Measurements from ENCODE around the gene AMOTL1.

The AMOTL1 gene

DNA sequence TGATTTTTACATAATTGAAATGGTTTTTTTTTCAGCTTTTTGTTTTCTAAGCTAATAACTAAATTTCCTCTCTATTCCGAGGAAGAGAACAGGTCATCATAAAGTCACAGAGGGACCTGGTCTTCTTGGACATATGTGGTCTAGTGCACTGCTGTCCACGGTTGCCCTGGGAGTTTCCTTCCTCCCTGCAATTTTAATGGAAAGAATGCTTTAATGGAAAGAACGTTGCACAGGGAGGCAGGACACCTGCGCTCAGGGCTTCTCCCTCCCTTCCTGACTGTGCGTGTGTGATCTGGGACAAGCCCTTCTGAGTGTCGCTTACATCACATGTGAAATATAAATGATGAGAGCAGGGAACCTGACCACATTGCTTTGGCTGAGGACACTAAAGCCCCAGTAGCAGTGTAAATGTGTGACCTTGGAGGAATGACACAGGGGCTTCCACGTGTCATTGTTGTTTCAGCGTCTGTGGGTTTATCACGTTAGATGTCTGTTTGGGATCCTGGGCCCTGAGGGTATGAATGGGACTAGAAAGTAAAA is 93.2 kb downstream of the AMOTL1 start:
- DNase-seq = no peak

DNA sequence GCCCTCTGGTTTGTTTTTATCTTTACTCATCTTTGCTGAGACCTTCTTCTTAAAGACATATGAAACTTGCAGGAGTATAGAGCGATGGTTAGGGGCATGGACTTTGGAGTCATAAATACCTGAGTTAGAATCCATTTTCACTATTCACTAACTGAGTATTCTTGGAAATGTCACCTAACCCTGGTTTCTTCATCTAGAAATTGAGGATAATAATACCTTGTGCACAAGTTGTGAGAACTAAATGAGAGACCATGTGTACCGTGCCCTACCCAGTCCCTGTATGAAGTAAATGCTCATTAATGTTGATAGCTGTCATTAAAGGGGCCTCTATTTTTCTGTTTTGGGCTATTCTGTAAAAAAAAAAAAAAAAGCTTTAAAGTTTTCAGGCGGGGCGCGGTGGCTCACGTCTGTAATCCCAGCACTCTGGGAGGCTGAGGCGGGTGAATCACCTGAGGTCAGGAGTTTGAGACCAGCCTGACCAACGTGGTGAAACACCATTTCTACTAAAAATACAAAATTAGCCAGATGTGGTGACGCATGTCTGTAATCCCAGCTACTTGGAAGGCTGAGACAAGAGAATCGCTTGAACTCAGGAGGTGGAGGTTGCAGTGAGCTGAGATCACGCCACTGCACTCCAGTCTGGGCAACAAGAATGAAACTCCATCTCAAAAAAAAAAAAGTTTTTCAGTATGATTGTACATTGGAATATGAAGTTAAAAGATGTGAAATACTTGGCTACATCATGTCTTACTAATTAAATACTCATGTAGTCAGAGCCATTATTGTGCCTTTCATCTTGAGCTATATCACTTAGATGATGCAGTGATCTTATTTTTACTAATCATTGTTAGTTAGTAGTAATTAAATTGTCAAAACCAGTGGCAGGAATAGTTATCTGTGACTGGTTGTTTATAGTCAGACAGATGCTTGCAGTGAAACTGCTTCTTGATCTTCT is 95.0 kb downstream of the AMOTL1 start:
- DNase-seq = no peak

DNA sequence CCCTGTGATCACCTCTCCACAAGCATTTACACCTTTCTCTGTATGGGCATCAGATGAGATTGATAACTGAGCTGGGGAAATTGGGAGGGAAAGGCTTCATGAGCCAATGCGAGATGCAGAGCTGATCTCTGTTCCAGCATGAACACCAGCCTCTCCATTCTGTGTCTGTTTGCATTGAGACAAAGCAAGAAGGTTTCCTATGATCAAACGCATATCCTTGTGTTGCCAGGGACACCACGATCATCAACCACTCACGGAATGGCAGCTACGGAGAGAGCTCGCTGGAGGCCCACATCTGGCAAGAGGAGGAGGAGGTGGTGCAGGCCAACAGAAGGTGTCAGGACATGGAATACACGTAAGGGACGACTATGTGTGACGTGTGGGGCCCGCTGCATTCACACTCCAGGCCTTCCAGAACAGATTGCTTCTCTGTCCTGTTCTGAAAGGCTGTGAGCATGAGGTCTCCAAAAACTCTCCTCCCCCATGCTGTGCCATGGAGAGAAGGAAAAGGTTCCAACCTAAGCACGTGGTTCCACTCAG is 96.4 kb downstream of the AMOTL1 start:
- no peak for DNase-seq

DNA sequence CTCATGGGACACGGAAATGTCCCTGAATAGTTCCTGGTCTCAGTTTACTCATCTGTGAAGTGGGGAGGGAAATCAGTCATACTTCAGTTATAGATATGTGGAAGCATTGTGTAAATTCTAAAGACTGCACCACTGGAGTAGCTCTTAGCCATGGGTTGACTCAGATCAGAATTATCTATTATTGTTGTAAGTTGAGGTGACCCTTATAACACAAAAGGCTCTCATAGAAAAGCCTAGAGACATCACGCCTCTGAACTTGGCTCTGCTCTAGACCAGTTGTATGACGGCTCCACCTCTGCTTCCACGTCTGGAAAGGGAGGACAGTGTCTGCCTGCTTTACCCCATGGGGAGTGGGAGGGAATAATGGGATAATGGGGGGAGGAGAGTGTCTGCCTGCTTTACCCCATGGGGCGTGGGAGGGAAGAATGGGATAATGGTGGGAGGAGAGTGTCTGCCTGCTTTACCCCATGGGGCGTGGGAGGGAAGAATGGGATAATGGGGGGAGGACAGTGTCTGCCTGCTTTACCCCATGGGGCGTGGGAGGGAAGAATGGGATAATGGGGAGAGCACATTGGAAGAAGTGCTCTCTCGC is 98.2 kb downstream of the AMOTL1 start:
- DNase-seq = no peak

DNA sequence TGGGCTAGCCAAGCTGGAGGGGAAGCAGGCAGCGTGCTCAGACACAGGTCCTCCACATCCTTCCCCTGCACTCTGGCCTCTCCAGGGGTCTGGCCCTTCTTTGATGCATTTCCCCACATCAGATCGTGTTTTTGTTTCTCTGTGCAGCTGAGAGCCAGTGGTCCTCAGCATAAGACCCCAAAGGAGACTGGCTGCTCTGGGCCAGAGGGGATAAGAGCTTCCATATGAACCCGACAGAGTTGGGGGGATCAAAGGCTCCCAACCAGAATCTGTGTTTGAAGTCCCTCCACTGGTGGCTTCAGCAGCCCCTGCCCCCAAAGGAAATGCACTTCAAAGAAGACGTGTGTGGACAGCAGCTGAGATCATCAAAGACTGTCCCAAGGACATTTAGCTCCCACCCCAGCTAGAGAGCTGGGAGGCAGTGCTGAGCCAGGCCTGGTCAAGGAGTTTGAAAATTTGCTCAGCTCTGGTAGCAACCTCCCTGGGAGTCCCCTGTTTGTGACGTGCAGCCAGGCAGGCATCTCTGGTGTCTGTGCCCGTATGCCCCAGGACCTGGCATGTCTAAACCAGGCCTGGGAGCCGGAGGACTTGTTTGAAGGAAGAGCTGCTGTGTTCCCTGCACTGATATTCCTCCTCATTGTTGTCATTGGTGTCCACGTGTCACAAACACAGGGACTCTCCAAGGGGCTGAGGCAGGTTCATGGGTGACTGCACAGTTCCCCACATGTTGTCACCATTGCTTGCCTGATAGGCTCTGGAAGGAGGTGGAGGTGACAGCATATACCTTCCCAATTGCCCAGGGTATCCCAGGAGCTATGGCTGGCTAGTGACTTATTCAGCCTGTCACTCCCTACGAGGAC is 99.0 kb downstream of the AMOTL1 start:
- no peak for DNase-seq

DNA sequence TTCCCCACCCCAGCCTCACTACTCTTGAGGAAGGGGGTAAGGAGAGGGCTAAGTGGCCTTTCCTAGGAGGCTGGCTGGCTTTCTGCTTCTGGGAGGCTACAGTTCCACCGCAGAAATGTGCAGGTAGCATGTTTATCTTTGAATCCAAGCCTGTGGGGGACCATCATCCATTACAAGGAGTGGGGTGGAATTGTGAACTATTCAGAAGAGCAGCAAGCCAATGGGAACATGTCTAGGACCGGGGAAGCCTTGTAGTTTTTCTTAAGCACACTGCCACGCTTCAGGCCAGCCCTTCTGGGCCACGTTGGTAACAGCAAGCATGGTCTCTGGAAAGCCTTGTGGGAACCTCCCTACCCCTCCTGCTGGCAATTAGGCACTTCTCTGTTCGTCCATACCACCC is 100.3 kb downstream of the AMOTL1 start:
- no peak for DNase-seq

DNA sequence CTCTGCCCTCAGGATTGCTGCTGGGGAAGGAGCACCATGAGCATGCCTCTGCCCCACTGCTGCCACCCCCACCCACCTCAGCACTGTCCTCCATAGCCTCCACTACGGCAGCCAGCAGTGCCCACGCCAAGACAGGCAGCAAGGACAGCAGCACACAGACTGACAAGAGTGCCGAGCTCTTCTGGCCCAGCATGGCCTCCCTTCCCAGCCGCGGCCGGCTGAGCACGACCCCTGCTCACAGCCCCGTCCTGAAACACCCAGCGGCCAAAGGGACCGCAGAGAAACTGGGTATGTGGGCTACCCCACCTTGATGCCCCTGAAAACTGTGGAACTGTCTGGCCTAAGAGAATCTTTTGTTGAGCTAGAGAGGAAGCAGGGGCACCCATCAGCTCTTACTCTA is 101.0 kb downstream of the AMOTL1 start:
- no peak for DNase-seq

DNA sequence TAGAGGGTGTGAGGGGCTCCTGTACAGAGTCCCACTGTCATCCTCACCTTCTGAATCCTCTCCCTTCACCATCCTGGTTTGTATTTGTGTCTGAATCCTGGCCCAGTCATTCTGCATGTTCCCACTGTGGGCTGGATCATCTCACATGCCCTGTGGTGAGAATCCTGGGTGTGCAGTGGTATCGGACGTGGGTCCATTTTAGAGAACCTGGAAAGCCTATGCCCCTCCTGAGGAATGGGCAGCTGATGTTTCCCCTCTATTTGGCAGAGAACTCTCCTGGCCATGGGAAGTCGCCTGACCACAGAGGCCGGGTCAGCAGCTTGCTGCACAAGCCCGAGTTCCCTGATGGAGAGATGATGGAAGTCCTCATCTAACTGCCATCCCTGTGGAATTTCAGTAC is 102.3 kb downstream of the AMOTL1 start:
- DNase-seq = no peak

DNA sequence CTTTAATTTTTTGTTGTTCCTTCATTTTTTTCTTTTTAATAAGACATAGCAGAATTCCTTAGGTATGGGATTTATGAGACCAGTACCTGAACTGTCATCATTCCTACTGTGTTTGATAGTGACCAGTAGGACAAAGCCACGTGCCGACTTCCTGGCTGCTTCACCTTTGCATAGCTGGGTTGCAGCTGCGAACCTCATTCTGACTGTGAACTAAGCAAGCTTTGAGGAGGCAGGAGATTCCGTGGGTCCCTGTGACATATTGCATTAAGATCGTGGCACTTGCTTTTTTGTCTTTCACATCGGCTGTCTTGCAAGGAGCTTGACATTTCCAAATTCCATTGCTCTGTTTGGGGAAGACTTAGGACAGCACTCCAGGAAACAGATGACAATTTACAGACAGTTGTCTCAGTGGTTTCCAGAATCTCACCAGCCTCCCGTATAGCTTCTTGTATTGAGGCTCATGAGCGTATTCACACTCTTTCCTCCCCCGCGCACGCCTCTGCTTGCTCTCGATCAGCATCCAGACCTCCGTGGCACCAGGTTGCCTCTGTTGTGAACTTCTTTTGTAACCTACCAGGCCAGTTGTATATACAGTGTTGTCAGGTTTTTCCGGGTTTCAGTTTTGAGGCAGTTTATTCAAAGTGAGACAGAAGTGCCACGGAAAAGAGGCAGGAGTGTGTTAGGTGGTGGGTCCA is 103.5 kb downstream of the AMOTL1 start:
- no peak for DNase-seq

DNA sequence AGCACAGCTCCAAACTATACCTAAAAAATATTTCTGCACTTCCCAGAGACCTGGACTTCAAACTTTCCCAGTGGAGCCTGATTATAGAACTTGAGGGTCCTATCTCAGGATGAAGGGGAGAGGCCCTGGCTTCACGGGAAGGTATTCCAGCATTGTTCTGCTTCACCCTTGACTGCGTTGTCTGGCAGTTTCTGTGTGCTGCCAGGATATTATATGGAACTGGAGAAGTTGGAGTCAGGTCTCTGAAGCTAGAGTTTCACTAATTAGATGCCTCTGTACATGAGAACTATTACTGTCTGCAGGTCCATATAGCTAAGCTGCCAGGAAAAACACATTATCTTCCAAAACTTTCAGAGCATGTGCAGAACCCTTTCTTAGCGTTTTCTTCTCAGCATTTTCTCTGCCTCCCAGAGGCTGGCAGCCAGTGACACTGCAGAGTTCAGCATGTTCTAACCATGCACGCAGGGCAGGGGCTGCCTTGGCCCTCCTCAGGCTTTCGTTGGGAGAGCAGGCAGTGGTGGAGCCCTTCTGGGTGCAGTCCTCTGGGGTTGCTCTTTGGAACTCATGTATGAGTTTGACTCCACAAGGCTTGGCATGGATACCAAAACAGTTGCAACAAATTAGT is 105.9 kb downstream of the AMOTL1 start:
- no peak for DNase-seq

DNA sequence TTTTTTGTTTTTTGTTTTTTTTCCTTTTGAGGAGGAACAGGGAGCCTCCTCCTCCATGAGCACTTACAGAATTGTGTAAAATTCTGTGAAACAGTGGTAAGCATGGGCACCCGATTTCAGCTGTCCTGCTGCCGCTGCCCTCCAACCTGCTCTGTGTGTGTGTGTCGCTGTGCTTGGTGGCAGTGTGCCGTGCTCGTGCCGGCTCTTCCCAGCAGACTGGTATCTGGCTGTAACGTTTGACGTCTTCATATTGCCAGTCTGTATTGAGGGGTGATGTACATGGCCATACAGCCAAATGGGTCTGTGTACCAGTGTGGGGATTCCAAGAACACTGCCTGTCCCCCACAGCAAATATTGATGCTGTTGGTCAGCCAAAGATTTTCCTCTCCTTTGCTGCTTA is 108.1 kb downstream of the AMOTL1 start:
- no peak for DNase-seq

DNA sequence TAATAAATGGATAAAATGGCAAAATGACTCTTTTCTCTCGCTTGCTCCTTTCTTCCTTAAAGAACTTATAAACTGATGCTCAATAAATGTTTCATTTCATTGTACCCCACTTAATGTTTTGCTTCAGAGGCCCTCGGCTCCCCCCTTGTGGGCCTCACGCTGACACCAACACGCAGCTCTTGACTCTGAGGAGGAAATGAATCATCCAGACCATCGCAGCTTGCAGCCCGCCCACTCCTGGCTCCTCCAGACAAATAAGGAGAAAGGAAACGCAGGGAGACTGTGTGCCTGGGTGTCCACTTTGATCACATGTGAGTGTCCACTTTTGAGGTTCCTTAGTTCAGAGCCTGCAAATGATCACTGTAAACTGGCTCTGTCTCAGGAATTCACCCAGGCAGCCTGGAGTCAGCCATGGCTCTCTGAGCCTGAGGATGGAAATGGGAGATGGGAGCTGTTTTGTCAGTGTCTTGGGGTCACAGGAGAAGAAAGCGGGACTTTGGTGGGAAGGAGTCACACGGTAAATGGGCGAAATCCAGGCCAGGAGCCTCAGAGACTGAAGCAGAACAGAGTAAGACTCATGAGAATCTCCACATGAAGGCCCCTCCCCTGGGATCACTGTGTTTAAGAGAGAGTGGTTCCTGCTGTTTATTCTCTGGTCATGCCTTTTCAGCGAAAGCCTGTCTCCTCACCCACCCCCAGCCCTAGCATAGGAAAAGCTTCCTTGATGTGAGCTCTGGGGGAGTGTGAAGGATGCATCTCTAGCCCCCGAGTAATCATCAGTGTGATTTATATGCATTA is 108.7 kb downstream of the AMOTL1 start:
- no peak for DNase-seq

DNA sequence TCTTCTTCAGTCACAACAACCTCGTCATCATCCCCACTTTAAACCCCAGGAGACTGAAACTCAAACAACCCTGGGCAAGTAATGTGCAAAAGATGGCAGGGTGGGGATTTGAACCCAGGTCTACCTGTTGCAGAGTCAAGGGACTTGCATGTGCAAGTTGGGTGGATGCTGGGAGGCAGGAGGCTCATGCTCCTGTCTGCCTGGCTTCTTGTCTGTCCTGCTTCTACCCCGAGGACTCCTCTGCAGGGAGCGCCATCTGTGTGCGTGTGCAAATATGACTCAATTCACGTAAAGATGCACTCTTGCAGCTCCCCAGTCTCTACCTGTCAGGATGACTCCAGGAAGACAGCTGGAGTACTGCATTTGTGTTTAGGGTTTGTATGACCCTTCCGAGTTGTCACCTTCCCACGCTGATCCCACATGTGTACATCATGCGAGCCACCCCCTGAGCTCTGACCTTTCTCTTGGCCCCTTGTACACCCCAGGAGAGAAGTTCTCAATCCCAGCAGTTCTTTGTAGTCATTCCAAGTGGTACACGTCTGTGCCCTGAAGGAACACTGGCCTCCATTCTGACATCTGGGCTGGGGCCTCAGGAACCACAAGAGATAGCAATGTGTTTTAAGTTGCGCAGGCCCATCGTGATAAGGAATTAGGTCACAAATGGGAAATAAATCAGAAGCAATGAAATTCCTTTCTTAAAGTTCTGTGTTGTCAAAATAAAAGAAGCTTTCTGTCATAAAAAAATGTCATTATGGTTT is 109.5 kb downstream of the AMOTL1 start:
- DNase-seq = no peak

DNA sequence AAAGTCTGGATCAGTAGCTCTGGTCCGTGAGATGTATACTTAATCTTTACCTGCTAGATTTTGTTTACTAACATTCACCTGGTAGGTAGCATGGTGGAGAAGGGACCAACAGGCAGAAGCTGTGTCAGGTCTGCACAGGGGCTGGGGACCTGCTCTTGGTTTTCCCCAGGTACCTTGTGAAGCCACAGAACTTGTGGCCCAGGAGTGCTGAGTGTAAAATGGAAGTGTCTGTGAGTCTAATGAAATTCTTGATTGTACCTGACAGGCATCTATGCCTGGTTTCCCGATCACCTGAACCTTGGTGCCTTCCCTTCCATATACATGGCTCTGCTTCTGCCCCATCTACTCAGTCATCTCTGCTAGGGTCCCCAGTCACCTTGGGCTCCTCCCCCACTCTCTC is 110.8 kb downstream of the AMOTL1 start:
- no peak for DNase-seq

DNA sequence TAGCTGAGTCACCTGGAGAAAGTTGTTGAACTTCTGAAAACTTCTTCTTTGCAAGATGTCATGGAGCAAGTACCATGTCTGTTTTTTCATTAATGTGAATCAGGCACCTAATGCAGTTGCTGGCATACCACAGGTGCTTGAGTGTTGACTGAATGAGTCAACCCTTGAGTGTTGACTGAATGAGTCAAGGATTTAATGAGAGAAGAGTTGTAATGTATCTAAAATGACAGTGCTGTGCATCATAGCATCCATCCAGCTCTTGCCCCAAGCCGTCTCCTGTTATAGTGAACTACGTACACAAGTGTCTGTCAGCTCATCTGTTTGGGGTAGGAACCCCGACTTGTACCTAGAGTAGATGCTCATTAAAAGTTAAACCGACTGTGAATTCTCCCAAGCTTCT is 112.1 kb downstream of the AMOTL1 start:
- DNase-seq = no peak

DNA sequence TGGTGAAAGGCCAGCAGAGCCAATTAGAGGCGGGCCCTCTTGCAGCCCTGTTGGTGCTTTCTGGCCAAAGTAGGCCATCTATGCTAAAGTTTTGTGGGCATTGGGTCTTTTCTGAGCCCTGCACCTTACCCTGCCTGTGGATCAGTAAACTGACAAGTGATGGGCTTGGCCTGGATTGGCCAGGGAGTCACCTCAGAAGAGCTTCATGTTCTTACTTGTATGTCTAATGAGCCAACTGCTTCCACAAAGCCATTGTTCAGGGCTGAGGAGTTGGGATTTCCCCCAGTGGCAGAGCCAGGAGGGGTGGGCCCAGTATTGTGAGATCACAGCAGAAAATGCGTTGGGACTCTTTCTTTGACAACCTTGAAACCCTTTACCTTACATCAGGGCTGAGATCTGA is 114.8 kb downstream of the AMOTL1 start:
- DNase-seq = no peak

DNA sequence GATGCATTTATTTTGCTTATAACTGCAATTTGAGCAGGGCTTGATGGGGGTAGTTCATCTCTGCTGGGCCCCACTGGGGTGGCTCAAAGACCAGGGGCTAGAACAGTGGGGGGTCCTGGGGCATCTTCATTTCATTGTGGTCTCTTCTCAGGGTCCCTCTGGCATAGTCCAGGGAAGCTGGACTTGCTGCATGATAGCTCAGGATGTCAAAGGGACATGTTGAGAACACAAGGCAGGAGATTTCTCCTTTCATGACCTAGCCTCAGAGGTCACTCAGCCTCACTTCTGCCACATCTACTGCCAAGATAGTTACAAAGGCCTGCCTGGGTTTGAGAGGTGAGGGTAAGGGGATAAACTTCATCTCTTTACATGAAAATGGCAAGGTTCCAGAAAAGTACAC is 115.7 kb downstream of the AMOTL1 start:
- DNase-seq = no peak

DNA sequence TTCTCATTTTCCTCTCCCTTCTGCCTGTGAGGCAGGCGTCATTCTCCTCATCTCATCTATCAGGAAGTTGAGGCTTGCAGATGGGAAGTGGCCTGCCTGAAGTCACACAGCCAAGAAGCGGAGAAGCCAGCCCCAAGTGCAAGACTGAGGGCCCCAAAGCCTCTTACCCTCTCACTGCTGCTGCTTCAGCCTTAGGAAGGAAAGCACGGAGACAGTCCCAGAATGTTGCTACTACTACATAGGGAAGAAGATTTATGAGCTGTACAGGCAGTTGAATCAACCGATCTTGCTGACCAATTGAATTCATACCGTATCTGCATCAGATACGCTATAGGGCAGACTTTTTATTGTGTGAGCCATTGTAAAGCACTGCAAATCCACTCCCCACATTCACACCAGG is 116.2 kb downstream of the AMOTL1 start:
- no peak for DNase-seq

DNA sequence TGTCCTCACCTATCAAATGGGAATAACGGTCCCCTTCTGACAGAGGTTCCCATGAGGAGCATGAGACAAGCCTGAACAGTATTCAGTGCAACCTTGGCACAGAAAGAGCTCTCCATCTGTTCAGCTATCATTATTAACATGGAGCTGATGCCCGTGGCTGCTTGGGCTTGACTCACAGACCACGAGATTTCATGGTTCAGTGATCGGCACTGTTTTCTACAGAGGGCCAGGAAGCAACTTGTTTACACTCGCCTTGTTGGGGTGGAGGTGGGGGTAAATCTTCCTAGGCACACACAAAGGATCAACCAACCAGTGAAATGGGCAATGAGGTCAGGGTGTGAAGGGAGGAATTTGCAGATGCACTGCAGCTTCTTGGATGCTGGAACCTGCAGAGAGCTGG is 117.0 kb downstream of the AMOTL1 start:
- no peak for DNase-seq

DNA sequence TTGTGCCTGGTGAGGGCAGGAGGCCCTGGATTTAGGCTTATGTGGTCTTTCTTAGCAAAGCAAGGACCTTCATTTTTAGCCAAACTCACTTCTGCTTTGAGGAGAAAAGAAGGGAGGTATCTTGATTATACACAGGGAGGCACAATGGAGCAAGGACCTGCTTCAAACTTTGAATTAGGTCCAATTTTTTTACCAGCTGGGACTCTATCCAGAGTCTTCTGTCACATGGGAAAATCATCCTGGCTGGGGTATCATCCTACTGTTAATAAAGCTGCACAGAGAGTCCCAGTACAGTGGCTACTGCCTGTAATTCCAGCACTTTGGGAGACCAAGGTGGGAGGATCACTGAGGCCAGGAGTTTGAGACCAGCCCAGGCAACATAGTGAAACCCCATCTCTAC is 117.4 kb downstream of the AMOTL1 start:
- no peak for DNase-seq

All from activated CD4-positive, alpha-beta T cell treated with anti-CD3 and anti-CD28 coated beads, Interleukin-2, amount 50 U/mL, for 1 hour (primary cell).